T-helper 22 cell (primary cell): ENCODE measurements around the gene NISCH.

Source experiments
- DNase-seq: peaks from one replicate; pipeline ENCODE4 v3.0.0-alpha.2; 2020; ENCODE audit warnings: low read depth

The NISCH gene

DNA sequence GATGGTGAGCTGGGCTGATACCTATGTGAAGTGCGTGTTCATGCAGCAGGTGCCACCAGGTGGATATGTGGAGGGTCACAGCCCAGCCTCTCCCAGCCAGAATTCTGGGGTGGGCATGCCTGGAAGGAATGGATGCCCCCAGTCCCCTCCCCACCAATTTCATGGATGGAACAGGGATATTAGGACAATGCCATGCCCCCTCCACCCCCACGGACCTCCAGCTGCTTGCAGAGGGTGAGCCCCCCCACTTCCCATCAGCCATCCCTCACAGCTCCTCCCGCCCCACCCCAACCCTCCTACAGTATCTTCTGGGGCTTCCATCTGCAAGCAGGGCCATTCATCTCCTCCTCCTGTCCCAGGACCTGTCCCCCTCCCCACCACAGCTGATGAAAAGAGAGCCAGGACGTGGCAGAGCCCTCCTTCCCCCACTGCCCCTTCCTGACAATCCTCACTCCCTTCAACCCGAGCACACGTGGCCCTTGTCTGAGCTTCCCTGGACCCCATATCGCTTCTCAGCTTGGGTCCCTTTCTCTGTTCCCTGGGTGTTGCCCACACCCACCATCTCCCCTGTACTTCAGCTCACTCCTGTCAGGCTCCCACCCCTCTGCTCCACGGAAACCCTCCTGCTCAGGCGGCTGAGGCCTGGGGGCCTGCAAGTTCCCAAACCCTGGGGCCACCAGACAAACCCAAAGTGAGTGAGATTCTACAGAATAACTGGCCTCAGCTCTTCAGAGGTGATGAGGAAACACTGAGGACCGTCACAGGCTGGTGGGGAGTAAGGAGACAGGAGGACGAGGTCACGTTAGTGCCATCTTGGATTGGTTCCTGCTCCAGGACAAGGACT, 7.7 kb upstream of the NISCH start:
- no peak for DNase-seq

DNA sequence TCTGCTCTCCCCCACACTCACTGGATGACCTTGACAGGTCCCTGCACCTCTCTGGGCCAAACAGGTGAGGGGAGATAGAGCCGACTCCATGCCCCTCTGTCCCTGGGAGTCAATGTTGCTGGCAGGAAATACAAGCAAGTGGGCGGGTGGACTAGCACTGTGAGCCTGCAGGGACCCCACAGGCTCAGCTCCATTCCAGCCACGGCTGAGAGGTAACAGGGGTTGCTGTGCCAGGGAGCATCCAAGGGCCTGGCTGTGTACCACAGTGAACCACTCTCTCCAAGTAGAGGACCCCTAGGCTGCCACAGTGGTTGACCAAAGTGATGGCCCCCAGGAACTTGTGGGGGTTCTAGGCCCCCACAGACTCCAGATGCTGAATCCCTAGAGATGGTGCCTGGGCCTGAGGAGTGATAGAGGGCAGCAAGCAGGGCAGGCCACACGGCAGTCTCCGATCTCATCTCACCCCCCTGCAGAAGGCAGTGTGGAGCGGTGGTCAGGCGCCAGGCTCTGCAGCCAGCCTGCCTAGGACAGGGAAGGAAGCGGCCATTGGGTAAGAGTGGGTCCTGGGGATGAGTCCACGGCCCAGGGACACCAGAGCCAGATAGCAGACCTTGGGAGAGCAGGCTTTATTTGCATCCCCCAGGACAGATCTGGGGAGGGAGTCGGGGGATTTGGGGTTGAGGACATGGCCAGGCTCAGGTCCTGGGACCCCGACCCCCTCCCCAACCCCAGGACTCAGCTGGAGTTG, 4.7 kb upstream of the NISCH start:
- no peak for DNase-seq

DNA sequence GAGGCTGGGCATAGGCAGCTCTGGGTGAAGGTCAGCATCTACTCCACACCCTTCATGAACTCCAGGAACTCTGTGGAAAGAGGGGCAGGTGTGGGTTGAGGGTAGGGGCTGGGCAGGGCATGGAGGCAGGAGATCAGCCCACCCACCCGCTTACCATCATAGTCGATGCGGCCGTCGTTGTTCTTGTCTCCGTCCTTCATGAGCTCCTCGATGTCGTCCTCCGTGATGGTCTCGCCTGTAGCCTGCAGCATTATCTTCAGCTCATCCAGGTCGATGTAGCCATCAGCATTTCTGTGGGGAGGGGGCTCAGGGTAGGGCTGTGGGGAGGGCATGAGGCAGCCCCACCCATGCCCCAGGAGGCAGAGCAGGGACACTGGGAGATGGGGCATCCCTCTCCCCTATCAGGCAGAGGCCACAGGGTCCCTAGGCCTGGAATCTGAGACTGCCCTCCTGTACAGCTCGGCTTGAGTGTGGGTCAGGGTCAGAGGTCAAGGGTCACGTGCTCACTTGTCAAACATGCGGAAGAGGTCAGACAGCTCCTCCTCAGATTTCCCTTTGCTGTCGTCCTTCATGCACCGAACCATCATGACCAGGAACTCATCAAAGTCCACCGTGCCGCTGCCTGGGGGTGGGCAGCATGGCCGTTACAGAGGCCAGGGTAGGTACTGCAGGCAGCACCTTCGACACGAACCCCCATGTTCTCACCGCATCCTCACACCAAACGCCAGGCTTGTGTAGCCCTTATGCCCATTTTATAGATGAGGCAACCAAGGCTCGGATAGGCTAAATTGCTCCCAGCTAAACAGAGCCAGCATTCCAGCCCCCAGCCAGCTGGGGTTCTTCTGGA, 3.9 kb upstream of the NISCH start:
- DNase-seq, result no peak

DNA sequence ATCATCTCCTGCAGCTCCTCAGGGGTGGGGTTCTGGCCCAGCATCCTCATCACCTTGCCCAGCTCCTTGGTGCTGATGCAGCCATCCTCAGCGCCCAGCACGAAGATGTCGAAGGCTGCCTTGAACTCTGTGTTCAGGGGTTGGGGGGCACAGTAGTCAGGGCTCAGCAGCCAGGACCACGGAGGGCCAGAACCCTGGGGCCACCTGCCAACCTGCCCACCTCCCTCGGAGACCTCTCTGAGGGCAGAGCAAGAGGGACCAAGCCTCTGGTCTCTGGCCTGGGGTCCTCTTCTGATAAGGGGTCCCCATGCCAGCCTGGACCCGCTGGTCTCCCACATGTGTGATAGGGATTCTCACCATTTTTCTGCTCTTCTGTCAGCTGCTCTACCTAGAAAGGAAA, 3.3 kb upstream of the NISCH start:
- DNase-seq, result no peak

DNA sequence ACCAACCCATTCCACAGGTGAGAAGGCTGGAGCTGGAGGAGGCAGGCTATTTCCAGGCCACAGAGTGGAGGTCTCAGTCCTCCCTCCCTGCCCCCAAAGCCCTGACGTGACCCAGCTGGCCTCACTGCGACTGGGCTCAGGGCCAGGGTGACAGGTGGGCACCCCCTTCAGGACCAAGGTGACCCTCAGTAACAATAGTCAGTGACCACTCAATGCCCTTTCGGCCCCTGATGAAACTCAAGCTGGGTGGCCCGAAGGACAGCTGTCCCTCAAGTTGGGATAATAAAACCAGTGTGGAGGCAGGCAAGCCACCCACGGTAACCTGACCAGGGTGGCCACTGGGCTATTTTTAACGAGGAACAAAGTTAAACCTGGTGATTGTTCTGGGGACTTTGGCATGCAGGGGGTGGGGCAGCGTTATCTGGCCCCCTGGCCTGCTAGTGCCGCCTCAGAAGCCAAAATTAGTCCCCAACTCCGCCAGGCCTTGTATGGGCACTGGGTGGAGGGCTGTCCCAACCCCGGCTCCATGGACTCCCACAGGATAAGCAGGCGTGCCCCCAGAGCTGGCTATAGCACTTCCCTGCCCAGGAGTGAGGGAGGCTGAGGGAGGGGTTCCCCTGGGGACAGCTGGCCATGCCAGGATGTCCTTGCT, 2.7 kb upstream of the NISCH start:
- DNase-seq, result no peak

DNA sequence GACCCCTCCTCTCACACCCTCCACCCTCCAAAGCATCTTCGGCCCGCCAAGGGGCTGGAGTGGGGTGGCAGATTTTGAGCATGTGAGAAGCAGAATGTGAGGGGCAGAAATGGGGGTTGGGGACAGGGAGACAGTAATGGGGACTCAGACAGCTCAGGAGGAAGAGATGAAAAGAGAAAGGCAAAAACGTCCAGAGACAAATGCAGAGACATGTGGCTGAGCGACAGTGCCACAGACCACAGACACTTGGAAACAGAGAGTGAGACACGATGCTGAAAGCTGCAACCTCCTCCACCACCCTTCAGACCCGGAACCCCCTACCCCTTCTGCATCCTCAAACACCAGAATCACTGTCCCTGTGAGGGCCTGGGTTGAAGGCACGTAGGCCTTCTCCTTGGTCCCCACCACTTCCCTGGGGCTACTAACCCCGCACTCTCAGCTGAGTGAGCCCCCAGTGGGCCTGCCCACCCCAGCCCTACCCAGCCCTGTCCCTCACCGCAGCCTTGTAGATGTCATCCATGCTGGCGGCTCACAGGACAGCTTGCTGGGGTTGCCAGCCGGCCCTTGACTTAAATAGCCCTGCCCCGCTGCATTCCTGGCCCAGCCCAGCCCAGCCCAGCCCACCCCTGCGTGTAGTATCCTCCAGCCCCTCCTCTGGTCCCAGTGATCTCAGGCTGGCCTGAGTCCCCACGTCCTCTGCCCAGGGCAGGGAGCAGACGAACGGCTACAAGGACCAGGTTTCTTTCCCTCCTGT, 1.7 kb upstream of the NISCH start, which contains the start of gene TNNC1:
TNNC1 (minus strand) TSS at position 546 of the 754 bp plus-strand sequence; CDS start at position 520, 26 bp downstream.
- DNase-seq, result no peak

DNA sequence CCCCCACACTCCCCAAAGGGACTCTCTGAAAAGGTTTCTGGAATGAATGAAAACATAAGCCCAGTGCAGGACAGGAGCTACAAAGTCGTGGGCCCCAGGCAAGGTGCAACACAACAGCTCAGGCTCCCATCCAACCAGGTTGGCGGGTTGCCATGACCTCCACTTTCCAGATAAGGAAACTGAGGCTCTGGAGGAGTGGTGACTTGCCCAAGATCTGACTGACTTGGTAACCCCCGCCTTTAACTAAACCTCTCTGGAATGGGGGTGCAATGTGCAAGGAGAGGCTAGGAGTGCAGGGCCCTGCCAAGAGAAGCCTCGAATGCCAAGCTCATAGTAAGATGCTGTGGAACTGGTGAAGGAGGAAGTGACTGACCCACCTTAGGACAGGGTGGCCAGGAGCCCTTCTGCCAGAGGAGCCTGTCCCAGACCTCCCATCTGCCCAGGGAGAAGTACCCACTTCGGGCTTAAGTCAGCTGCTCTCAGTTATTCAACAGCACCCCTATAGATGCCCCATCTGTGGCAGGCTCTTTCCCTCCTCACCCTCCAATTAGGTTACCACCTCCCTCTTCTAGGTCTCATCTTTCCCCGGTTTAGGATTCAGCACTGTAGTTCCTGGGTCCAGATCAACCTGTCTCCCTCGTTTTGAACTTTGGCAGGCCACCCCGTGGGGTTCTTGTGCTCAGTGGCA, 1.0 kb upstream of the NISCH start:
- DNase-seq, result no peak

DNA sequence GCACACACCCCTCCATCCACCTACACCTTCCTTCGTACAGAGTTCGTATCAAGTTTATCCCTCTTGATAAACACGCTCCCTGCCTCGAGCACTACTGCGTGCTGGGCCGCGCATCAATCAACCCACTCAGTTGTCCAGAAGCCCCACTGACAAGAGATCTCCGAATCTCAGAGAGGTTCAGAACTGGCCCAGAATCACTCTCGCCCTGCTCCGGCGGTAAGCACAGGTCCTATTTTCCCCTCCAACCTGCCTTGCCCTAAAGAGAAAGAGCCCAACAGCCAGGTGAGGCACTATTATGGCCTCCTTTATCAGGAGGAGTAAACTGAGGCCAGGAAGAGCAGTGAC, 494 bp upstream of the NISCH start:
- DNase-seq, result no peak

DNA sequence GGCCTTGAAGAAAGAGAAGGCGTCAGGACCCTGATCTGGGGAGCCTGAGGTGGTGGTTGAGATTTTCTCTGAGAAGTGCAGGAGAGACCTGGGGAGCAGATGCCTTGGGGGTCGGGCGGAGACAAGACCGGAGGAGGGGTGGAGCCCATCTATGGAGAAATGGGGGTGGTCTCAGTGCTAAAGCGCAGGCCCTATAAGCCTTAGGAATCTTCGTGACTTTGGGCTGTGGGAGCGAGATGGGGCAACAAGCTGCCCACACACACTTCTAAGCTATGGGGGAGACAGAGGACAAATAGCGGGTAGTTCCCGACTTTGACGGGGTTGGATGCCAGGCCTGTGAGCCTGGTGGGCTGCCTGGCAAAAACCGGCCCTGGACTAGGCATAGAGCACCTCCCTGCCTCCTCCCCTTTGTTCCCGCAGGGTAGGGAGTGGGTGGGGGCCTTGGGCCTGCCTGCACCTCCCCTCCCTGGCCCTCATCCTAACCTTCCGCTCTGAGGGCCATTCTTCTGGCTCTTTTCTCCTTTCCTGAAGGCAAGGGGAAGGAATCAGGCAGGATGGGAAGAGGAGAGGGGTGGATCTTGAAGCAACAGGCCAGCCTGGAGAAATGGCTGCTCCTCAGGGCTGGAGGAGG, 880 bp downstream of the NISCH start:
- DNase-seq, result no peak

DNA sequence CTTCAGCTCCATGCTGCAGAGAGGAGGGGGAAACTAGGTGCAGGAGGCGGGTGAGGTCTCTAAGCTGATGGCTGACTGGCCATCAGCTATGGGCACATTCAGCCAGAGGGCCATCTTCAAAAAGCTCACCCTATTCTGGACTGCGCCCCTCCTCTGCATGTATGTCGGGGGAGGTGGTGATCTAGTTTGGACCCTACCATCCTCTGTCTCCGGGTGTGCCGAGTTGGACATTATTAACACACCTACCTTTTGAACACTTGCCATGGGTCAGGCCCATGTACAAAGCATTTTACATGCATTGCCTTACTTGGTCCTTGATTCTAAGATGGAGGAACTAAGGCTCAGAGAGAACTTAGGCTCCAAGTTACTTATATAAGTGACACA, 1.4 kb downstream of the NISCH start:
- no peak for DNase-seq

DNA sequence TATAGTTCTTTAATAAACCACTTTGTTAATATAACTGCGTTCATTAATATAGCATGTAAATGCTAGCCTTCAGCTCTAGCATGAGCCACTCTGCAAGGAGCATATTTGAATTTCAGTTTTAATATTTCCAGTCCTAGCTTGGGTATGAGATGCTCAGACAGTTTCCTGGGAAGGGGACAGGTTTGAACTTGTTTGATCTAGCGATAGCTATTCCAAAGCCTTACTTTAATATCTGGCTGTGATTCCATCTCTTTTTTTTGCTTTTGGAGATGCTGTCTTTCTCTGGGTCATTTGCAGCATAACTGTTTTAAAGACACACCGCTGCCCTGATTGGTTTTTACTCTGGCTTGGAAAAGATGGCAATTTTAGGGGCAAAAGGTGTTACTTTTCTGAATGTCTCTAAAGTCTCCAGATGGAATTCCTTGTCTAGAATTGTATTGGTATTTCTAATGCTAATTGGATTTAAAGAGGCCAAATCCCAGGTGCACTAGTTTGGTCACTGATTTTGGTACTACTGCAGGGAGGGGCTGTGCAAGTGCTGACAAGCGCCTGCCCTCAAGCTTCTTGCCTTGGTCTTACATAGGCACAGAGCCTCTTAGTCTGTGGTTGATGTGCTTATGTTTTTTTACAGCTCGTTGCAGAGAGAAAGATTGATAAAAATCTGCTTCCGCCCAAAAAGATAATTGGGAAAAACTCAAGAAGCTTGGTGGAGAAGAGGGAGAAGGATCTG, 2.8 kb downstream of the NISCH start:
- DNase-seq, result no peak

DNA sequence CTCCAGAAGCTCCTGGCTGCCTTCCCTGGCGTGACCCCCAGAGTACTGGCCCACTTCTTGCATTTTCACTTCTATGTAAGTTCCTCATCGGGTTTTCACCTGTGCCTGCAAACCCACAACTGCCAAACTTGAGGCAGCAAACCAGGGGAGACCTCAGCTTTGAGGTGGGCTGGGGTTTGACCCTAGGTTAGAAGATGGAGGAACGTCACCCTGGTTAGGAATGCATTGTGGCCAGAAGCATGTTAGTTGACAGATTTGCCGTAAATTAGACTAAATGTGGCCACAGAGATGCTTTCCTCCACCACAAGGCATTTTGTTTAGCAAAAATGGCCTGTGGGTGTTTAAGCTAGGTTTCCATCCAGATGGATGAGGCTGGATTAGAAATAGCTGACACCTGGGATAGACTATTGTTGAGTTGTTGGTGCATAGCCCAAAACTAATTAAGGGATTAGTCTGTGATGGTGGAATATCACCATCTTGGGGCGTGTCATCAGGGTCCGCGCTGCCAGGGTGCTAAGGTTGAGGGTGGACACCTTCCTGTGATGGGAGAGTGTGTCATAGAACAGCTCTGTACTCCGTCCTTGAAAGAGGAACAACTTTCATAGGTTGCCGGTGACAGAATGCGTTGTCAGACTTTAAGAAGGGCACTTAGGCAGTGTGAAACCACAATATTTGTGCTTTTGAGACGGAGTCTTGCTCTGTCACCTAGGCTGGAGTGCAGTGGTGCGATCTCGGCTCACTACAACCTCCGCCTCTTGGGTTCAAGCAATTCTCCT, 3.6 kb downstream of the NISCH start:
- no peak for DNase-seq

DNA sequence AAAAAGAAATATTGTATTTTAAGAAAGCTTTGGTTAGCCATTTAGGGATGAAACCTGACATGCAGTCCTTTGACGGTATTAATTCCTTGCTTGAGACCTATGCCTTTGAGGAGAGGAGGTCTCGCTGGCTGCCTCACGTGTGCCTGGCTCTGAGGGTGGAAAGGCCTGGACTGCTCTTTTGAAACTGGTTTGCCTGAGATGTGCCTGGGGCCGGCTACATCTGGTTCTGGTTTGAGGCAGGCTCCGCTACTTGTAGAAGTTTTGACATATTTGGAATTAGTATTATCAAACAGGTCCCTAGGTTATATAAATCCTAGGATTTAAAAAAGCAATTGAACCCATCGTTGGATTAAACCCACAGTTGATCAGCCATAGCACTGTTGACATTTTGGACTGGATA, 6.5 kb downstream of the NISCH start:
- no peak for DNase-seq

DNA sequence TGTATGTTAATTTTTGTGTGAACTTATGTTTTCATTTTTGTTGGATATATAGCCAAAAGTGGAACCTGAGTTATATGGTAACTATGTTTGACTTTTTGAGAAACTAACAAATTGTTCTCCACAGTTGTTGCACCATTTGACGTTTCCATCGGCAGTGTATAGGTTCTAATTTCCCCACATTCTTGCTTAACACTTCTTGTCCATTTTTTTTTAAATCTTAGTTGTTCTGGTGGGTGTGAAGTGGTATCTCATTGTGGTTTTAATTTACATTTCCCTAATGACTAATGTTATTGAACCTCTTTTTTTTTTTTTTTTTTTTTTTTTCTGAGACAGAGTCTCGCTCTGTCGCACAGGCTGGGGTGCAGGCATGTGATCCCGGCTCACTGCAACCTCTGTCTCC, 8.0 kb downstream of the NISCH start:
- DNase-seq, result no peak

DNA sequence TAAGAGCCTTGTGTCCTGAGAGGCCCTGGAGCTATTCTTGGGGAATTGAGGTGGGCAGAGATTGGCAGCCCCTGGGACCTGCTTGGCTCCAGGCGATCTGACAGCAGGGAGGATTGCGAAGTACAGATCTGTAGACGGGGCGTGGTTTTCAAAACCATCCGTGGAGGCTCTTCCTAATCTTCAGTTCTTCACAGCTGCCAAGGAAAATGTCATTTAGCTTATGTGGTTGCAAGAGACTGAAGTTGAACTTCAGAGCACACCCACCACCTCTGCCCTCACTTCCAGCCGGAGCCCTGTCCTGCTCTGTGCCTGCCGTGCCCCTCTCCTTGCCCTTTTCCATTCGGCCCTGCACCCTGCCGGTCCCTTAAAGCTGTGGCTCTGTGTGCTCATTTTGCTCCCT, 12.9 kb downstream of the NISCH start:
- no peak for DNase-seq

DNA sequence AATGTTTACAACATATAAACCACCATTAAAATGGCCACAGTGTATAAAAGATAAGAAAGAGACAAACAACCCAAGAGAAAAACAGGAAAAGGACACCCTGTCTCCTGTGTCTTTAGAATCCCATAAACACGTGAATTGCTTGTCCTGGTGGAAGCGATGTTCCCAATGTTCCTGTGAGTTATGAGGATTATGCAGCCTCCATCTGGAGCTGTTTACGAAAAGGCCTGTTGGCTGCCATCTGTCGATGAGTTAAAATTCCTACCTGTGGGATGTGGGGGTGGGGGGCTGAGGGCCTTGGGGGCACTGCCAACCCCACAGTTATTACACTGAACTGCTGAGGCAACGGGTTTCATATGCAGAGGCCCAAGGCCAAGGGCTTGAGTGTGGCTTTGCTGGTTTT, 13.6 kb downstream of the NISCH start:
- no peak for DNase-seq

DNA sequence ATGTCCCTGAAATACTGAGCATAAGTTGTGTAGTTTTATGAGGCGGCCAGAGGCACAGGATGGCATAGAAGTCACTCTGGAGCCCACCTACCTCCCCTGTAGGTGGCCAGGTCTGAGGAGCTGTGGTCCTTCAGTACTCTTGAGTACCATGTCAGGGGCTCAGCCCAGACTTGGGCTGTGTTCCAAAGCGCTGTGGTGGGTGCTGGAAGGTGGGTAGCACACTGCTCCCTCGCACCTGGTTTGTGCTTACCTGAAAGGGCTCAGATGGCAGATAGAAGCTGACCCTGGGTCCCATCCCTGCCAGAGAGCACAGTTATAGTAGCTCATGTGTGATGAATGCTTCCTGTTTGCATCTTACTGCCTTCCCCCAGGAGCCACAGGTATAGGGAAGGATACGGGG, 15.5 kb downstream of the NISCH start:
- no peak for DNase-seq

DNA sequence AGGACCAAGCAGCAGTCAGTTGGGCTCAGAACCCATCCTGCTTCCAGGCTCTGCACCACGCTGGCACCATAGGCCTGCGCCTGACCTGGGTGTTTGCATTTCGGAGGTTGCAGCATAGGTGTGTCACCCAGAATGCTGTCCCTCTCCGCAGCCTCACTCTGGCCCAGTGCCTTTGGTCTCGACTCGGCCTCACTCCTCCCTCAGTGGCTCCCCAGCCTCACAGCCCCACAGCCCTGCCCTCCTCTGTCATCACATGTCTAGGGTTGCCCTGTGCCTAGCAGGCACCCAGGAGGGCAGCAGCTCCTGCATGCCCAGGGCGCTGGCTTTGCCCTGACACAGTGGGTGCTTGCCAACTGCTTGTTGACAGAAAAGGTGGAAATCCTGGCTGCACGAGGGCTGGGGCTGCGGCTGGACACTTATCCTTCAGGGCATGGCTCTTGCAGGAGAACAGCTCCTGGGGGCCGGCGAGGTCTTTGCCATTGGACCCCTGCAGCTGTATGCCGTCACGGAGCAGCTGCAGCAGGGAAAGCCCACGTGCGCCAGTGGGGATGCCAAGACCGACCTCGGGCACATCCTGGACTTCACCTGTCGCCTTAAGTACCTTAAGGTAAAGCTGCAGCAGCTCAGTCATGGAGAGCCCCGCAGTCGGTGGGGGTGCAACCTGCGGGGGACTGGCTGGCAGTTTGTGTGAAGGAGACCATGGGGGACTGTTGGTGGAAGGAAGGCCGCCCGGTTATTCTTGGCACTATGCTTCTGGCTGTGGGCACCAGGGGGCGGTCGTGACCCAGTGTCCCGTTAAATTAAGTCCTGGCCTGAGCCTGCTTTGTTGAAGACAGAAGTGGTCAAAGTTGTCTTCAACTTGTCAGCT, 16.2 kb downstream of the NISCH start:
- no peak for DNase-seq
